HEK293 (cell line): ENCODE measurements around the gene SOX11.

Experiments
- RBAK ChIP-seq: fragments of 450-650 bp; formaldehyde crosslinking; IDR thresholded peaks from 2 replicates; pipeline ENCODE4 v1.5.1; 2016; ENCODE audit warnings: missing biosample characterization, missing genetic modification characterization
- TCF7L2 ChIP-seq: IDR thresholded peaks from 2 replicates; pipeline ENCODE4 v1.6.1; 2011; ENCODE audit warnings: low read depth, mild to moderate bottlenecking, inconsistent platforms, low read length, moderate library complexity, borderline replicate concordance
- YY1 ChIP-seq: fragments of 450-650 bp; formaldehyde crosslinking; IDR thresholded peaks from 2 replicates; pipeline ENCODE4 v1.5.1; 2018; ENCODE audit warnings: missing biosample characterization, missing genetic modification characterization
- ZBTB21 ChIP-seq: fragments of 450-650 bp; formaldehyde crosslinking; IDR thresholded peaks from 2 replicates; pipeline ENCODE4 v1.5.1; 2017; ENCODE audit warnings: missing biosample characterization, missing genetic modification characterization
- ZIC2 ChIP-seq: fragments of 450-650 bp; formaldehyde crosslinking; IDR thresholded peaks from 2 replicates; pipeline ENCODE4 v1.5.1; 2016; ENCODE audit warnings: missing biosample characterization, missing genetic modification characterization
- ZNF248 ChIP-seq: fragments of 450-650 bp; formaldehyde crosslinking; IDR thresholded peaks from 2 replicates; pipeline ENCODE4 v1.5.1; 2017; ENCODE audit warnings: missing biosample characterization, missing genetic modification characterization
- ZNF391 ChIP-seq: fragments of 450-650 bp; formaldehyde crosslinking; IDR thresholded peaks from 2 replicates; pipeline ENCODE4 v1.5.1; 2016; ENCODE audit warnings: low read depth, missing biosample characterization, missing genetic modification characterization, borderline replicate concordance
- ZNF776 ChIP-seq: fragments of 450-650 bp; formaldehyde crosslinking; IDR thresholded peaks from 2 replicates; pipeline ENCODE4 v1.5.0; 2017; ENCODE audit warnings: missing biosample characterization, missing genetic modification characterization, borderline replicate concordance
- TF ChIP-seq, protein P1 (sequence below): fragments of 450-650 bp; formaldehyde crosslinking; IDR thresholded peaks from 2 replicates; pipeline ENCODE4 v1.5.1; 2016; ENCODE audit warnings: missing biosample characterization, missing genetic modification characterization
- TF ChIP-seq, protein P2 (sequence below): fragments of 450-650 bp; formaldehyde crosslinking; conservative IDR thresholded peaks from 2 replicates; pipeline ENCODE4 v1.5.1; 2016; ENCODE audit warnings: low read depth, missing biosample characterization, missing genetic modification characterization

DNA sequence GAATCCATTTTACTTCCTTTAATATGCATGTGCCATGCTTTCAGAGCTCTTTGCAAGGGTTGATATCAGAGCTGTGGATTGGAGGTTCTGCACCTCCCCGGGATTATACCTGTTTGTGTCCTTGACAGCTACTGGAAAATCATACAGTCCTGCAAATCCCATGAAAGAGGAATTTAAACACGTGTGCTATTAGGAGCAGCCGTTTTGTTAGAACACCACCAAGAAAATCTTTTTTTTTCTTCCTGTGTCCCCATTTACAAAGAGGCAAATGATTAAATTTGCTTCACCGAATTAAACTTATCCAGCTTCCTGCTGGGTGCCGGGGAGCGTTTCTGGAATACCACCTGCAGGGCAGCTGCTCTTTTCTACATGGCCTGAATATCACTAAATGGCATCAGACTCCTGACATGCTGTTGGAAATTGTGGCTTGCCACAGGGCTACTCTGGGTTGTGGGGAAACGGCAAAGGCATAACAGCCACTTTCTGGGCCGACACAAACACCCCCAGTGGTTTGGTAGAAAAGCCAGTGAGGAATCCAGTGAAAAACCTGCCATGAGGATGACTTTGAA is 23.4 kb upstream of the SOX11 start:
- TF ChIP-seq TCF7L2 (no peak), ZNF391 (tag by site-specific recombination) (no peak), ZNF776 (tag by site-specific recombination) (no peak), ZNF248 (tag by site-specific recombination) (no peak), YY1 (no peak), RBAK (tag by site-specific recombination) (no peak), ZIC2 (tag by site-specific recombination) (no peak), ZBTB21 (no peak)
- TF ChIP-seq, protein P1, sequence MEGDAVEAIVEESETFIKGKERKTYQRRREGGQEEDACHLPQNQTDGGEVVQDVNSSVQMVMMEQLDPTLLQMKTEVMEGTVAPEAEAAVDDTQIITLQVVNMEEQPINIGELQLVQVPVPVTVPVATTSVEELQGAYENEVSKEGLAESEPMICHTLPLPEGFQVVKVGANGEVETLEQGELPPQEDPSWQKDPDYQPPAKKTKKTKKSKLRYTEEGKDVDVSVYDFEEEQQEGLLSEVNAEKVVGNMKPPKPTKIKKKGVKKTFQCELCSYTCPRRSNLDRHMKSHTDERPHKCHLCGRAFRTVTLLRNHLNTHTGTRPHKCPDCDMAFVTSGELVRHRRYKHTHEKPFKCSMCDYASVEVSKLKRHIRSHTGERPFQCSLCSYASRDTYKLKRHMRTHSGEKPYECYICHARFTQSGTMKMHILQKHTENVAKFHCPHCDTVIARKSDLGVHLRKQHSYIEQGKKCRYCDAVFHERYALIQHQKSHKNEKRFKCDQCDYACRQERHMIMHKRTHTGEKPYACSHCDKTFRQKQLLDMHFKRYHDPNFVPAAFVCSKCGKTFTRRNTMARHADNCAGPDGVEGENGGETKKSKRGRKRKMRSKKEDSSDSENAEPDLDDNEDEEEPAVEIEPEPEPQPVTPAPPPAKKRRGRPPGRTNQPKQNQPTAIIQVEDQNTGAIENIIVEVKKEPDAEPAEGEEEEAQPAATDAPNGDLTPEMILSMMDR (tag by site-specific recombination) = no peak
- TF ChIP-seq, protein P2, sequence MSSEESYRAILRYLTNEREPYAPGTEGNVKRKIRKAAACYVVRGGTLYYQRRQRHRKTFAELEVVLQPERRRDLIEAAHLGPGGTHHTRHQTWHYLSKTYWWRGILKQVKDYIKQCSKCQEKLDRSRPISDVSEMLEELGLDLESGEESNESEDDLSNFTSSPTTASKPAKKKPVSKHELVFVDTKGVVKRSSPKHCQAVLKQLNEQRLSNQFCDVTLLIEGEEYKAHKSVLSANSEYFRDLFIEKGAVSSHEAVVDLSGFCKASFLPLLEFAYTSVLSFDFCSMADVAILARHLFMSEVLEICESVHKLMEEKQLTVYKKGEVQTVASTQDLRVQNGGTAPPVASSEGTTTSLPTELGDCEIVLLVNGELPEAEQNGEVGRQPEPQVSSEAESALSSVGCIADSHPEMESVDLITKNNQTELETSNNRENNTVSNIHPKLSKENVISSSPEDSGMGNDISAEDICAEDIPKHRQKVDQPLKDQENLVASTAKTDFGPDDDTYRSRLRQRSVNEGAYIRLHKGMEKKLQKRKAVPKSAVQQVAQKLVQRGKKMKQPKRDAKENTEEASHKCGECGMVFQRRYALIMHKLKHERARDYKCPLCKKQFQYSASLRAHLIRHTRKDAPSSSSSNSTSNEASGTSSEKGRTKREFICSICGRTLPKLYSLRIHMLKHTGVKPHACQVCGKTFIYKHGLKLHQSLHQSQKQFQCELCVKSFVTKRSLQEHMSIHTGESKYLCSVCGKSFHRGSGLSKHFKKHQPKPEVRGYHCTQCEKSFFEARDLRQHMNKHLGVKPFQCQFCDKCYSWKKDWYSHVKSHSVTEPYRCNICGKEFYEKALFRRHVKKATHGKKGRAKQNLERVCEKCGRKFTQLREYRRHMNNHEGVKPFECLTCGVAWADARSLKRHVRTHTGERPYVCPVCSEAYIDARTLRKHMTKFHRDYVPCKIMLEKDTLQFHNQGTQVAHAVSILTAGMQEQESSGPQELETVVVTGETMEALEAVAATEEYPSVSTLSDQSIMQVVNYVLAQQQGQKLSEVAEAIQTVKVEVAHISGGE = no peak
